HepG2 (cell line): ENCODE measurements around the gene ARFIP1. TPM values are rescaled to one million over a fixed set of nuclear protein-coding genes. Genes with fewer than 3 reads are reported as not detected.

Experiments used
- ATAC-seq: fragments of 200-7000 bp; cut with Tn5 transposase; 3 replicates; pipeline ENCODE4 v1.9.1; 2020; ENCODE audit warnings: mild to moderate bottlenecking, moderate library complexity
- BruUV-seq: library from RNA; stranded (reverse); fragments of 400-500 nt; replicated peaks from 2 replicates; lab custom pipeline; 2021; lab: Mats Ljungman, UMichigan
- CTCF ChIA-PET: fragments of 300-600 bp; formaldehyde crosslinking; extraction: SDS; loops from one replicate; lab custom pipeline; 2021; ENCODE audit warnings: low total read pairs, inconsistent platforms, low intra/inter-chr PET ratio; lab: Yijun Ruan, JAX
- POLR2A ChIA-PET: fragments of 350-600 bp; sonication (Branson Sonifier 250); formaldehyde crosslinking; loops from one replicate; lab custom pipeline; 2020; ENCODE audit warnings: antibody characterized with exemption, inconsistent platforms; lab: Yijun Ruan, JAX
- DNase-seq: peaks from one replicate; pipeline ENCODE4 v3.0.0-alpha.2; 2015; ENCODE audit warnings: low spot score
- FAIRE-seq: peaks from 3 replicates; lab custom pipeline; 2011; peaks lifted over from hg19 to GRCh38; lab: Jason Lieb, UNC
- H2AFZ ChIP-seq: one replicate; pipeline ENCODE4 v1.6.1; 2011; ENCODE audit warnings: low read length, inconsistent platforms
- H3K27ac ChIP-seq: fragments of 300-600 bp; 3 replicates; pipeline ENCODE4 v1.8.0; 2011; ENCODE audit warnings: mixed run types, mild to moderate bottlenecking, mixed read lengths, low read length, inconsistent platforms; ENCODE audit not compliant: insufficient read depth; ENCODE audit errors: extremely low read length
- H3K27me3 ChIP-seq, 2 experiments: fragments of 200-600 bp in 1 of 2; 2 replicates in 1 of 2; 3 replicates in 1 of 2; pipeline versions ENCODE4 v1.6.0 to v1.8.0; 2011; ENCODE audit warnings: low read length in 2 of 2, mild to moderate bottlenecking in 2 of 2, moderate library complexity in 2 of 2, inconsistent platforms in 1 of 2; ENCODE audit not compliant: insufficient read depth in 2 of 2, control insufficient read depth in 1 of 2
- H3K36me3 ChIP-seq, 2 experiments: fragments of 200-600 bp in 1 of 2; replicated peaks in 1 of 2; 2 replicates in 1 of 2; 3 replicates in 1 of 2; pipeline versions ENCODE4 v1.5.1 to v1.8.0; 2011; ENCODE audit warnings: low read length in 2 of 2, inconsistent platforms in 1 of 2; ENCODE audit not compliant: insufficient read depth in 2 of 2, control insufficient read depth in 1 of 2
- H3K4me1 ChIP-seq: 2 replicates; pipeline ENCODE4 v1.5.1; 2012; ENCODE audit warnings: low read length, inconsistent platforms; ENCODE audit not compliant: insufficient read depth
- H3K4me2 ChIP-seq: 2 replicates; pipeline ENCODE4 v1.6.0; 2011; ENCODE audit warnings: low read depth, low read length, inconsistent platforms
- H3K4me3 ChIP-seq, 3 experiments: fragments of 200-600 bp in 1 of 3; sonication (generic), shearing (Covaris generic) in 1 of 3; replicated peaks in 1 of 3; 2 replicates each; pipeline ENCODE4 v1.5.1; 2011 to 2016; ENCODE audit warnings: low read length in 3 of 3, inconsistent platforms in 2 of 3, low read depth in 2 of 3, mild to moderate bottlenecking in 2 of 3, control low read depth in 1 of 3, mixed read lengths in 1 of 3; ENCODE audit not compliant: insufficient read depth in 1 of 3
- H3K79me2 ChIP-seq: one replicate; pipeline ENCODE4 v1.6.1; 2011; ENCODE audit warnings: low read length, inconsistent platforms; ENCODE audit not compliant: insufficient read depth
- H3K9ac ChIP-seq: 2 replicates; pipeline ENCODE4 v1.6.0; 2011; ENCODE audit warnings: mild to moderate bottlenecking, low read depth, low read length, inconsistent platforms; ENCODE audit not compliant: insufficient read depth
- H3K9me3 ChIP-seq: 2 replicates; pipeline ENCODE4 v1.5.1; 2012; ENCODE audit warnings: mild to moderate bottlenecking, low read length
- H4K20me1 ChIP-seq: 2 replicates; pipeline ENCODE4 v1.6.0; 2011; ENCODE audit warnings: inconsistent platforms, mild to moderate bottlenecking, low read length, moderate library complexity; ENCODE audit not compliant: insufficient read depth
- IRF2 ChIP-seq: IDR thresholded peaks from 2 replicates; pipeline ENCODE4 v1.6.1; 2018; ENCODE audit warnings: missing genetic modification reagents, missing compliant biosample characterization
- KLF13 ChIP-seq: sonication (generic); formaldehyde crosslinking; IDR thresholded peaks from 2 replicates; pipeline ENCODE4 v1.4.0; 2020; ENCODE audit warnings: mild to moderate bottlenecking, missing genetic modification reagents
- KLF9 ChIP-seq: IDR thresholded peaks from 2 replicates; pipeline ENCODE4 v1.6.1; 2016; ENCODE audit warnings: low read depth
- MYC ChIP-seq: sonication (generic); formaldehyde crosslinking; IDR thresholded peaks from 2 replicates; pipeline ENCODE4 v1.9.0; 2021; ENCODE audit warnings: missing genetic modification reagents, borderline replicate concordance
- PRDM4 ChIP-seq: sonication (generic); formaldehyde crosslinking; IDR thresholded peaks from 2 replicates; pipeline ENCODE4 v1.9.0; 2021; ENCODE audit warnings: missing genetic modification reagents, borderline replicate concordance
- U2AF2 ChIP-seq: fragments of 200-400 bp; formaldehyde crosslinking; IDR thresholded peaks from 2 replicates; pipeline ENCODE4 v1.6.1; 2017; ENCODE audit warnings: low read depth, mild to moderate bottlenecking, low read length
- ZBTB1 ChIP-seq: sonication (generic); formaldehyde crosslinking; IDR thresholded peaks from 2 replicates; pipeline ENCODE4 v1.4.0; 2020; ENCODE audit warnings: missing genetic modification reagents, borderline replicate concordance
- ZBTB3 ChIP-seq: sonication (generic); formaldehyde crosslinking; IDR thresholded peaks from 2 replicates; pipeline ENCODE4 v1.4.0; 2020; ENCODE audit warnings: low read depth, mild to moderate bottlenecking, moderate library complexity, missing genetic modification reagents, borderline replicate concordance
- WGBS: methylation state at CpG from one replicate; pipeline ENCODE4 v1.1.6; 2017; ENCODE audit warnings: low lambda C conversion rate; 5-methylcytosine and 5-hydroxymethylcytosine counted together
- in situ Hi-C: cut with HindIII; loops from 2 replicates; pipeline ENCODE4 v1.10.0; 2017; ENCODE audit warnings: low pct_unique_long_range_greater_than_20kb; ENCODE audit not compliant: extremely low pct_ligation_motif_present
- intact Hi-C: fragments of 100-400 bp; cut with micrococcal nuclease; formaldehyde crosslinking; loops from one replicate; pipeline ENCODE4 v1.10.0; 2022; ENCODE audit not compliant: unreplicated experiment
- polyA plus RNA-seq, 8 experiments: library from polyadenylated mRNA; depleted of rRNA in 3 of 8; stranded (reverse) in 7 of 8; unstranded in 1 of 8; fragments of >200 nt; fragmentation: Illumina TruSeq in 4 of 8; extraction: Trizol in 4 of 8; gene quantifications; 2 replicates each; pipeline versions ENCODE4 v1.2.1 to v1.2.3, GENCODE V29; 2011 to 2016; ENCODE audit warnings: low read depth in 4 of 8, missing spikeins in 1 of 8, mixed read lengths in 1 of 8; ENCODE audit not compliant: insufficient read depth in 1 of 8
- total RNA-seq, 5 experiments: library from RNA; depleted of rRNA; stranded (reverse); fragments of >200 nt; fragmentation: Illumina TruSeq; extraction: Trizol; gene quantifications; 2 replicates each; pipeline ENCODE4 v1.2.3, GENCODE V29; 2016; ENCODE audit warnings: low read depth in 1 of 5
- TF ChIP-seq, protein P1 (sequence below): sonication (generic); formaldehyde crosslinking; IDR thresholded peaks from 2 replicates; pipeline ENCODE4 v1.9.0; 2022; ENCODE audit warnings: low read depth, missing genetic modification reagents

ARFIP1 gene
- total and polyA plus RNA-seq, 2 of the 13 experiments (the other 11 are each of a cell fraction or from before 2014, with no cell fraction given) = 9.9 to 27.7 TPM

GRCh38 chr4:152803541-152803940 lies 23.8 kb downstream of the ARFIP1 start:
- Histone ChIP-seq H3K9ac (no peak overlapping the region), H3K27ac (no peak overlapping the region), H2AFZ (no peak overlapping the region), H4K20me1 (peaks cover 10% of the 10 kb centered on the region), H3K4me2 (no peak overlapping the region), H3K27me3 (no peaks in the 10 kb centered on the region), H3K9me3 (no peaks in the 10 kb centered on the region), H3K36me3 (no peaks in the 10 kb centered on the region; a peak in 1 of 5 replicates), H3K79me2 (peaks cover 21% of the 10 kb centered on the region), H3K4me1 (peaks cover 30% of the 10 kb centered on the region), H3K4me3 (no peak overlapping the region)
- ChIA-PET CTCF (no interaction called here), POLR2A (no interaction called here)
- 90% methylated on average over 1 of the region's 1 CpG for WGBS
- intact Hi-C loops = no loop called here
- ATAC-seq (no peak), FAIRE-seq (no peak), DNase-seq (no peak)
- in situ Hi-C loops = no loop called here
- no TSS peak for BruUV-seq
- TF ChIP-seq ZBTB3 (CRISPR knock-in tag) (no peak), KLF13 (CRISPR knock-in tag) (no peak), IRF2 (CRISPR knock-in tag) (no peak), PRDM4 (CRISPR knock-in tag) (no peak), U2AF2 (no peak), KLF9 (CRISPR knock-in tag) (no peak), ZBTB1 (CRISPR knock-in tag) (no peak), MYC (CRISPR knock-in tag) (no peak)
- TF ChIP-seq, protein P1, sequence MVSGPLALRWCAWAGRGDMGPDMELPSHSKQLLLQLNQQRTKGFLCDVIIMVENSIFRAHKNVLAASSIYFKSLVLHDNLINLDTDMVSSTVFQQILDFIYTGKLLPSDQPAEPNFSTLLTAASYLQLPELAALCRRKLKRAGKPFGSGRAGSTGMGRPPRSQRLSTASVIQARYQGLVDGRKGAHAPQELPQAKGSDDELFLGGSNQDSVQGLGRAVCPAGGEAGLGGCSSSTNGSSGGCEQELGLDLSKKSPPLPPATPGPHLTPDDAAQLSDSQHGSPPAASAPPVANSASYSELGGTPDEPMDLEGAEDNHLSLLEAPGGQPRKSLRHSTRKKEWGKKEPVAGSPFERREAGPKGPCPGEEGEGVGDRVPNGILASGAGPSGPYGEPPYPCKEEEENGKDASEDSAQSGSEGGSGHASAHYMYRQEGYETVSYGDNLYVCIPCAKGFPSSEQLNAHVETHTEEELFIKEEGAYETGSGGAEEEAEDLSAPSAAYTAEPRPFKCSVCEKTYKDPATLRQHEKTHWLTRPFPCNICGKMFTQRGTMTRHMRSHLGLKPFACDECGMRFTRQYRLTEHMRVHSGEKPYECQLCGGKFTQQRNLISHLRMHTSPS (CRISPR knock-in tag) = no peak
